K562 (cell line): ENCODE measurements around the gene HNRNPLL. TPM values are rescaled to one million over a fixed set of nuclear protein-coding genes. Genes with fewer than 3 reads are reported as not detected.

Experiments
- ATAC-seq: fragments of 200-7000 bp; cut with Tn5 transposase; 3 replicates; pipeline ENCODE4 v1.9.1; 2020; ENCODE audit warnings: moderate library complexity
- BruUV-seq: library from RNA; stranded (reverse); fragments of 400-500 nt; replicated peaks from 2 replicates; lab custom pipeline; 2021; lab: Mats Ljungman, UMichigan
- CTCF ChIA-PET: fragments of 300-600 bp; formaldehyde crosslinking; extraction: SDS; loops from one replicate; lab custom pipeline; 2021; ENCODE audit warnings: low intra/inter-chr PET ratio; lab: Yijun Ruan, JAX
- POLR2A ChIA-PET: fragments of 300-600, 350-650 bp; sonication (Branson Sonifier 250); formaldehyde crosslinking; extraction: SDS; loops from one replicate; lab custom pipeline; 2021; ENCODE audit warnings: antibody characterized with exemption, inconsistent platforms; lab: Yijun Ruan, JAX
- DNase-seq, 4 experiments: peaks; one replicate each; pipeline versions ENCODE4 v3.0.0 to v3.0.0-alpha.2; 2011 to 2018; ENCODE audit warnings: low spot score in 3 of 4, mixed read lengths in 3 of 4; ENCODE audit errors: extremely low read depth in 1 of 4
- FAIRE-seq: peaks from 2 replicates; lab custom pipeline; 2011; peaks lifted over from hg19 to GRCh38; lab: Jason Lieb, UNC
- H2AFZ ChIP-seq: 2 replicates; pipeline ENCODE4 v1.6.0; 2011; ENCODE audit warnings: low read depth, low read length, control low read depth, inconsistent platforms
- H3K27ac ChIP-seq: fragments of 200-600 bp; 3 replicates; pipeline ENCODE4 v1.8.0; 2011; ENCODE audit warnings: low read depth, mild to moderate bottlenecking, control low read depth, inconsistent platforms, low read length, moderate library complexity, mixed read lengths; ENCODE audit errors: extremely low read depth
- H3K27me3 ChIP-seq, 2 experiments: fragments of 300-600 bp in 1 of 2; 2 replicates in 1 of 2; 3 replicates in 1 of 2; pipeline versions ENCODE4 v1.6.0 to v1.8.0; 2011; ENCODE audit warnings: inconsistent platforms in 2 of 2, low read length in 2 of 2, mild to moderate bottlenecking in 1 of 2, mixed read lengths in 1 of 2, moderate library complexity in 1 of 2; ENCODE audit not compliant: control insufficient read depth in 2 of 2, insufficient read depth in 2 of 2
- H3K36me3 ChIP-seq: fragments of 300-600 bp; 3 replicates; pipeline ENCODE4 v1.8.0; 2011; ENCODE audit warnings: mild to moderate bottlenecking, low read length, inconsistent platforms; ENCODE audit not compliant: control insufficient read depth, insufficient read depth
- H3K4me1 ChIP-seq, 2 experiments: fragments of 200-600 bp in 1 of 2; replicated peaks in 1 of 2; 2 replicates in 1 of 2; 3 replicates in 1 of 2; pipeline versions ENCODE4 v1.5.1 to v1.8.0; 2011; ENCODE audit warnings: inconsistent platforms in 2 of 2, low read length in 2 of 2, mild to moderate bottlenecking in 1 of 2, mixed read lengths in 1 of 2, moderate library complexity in 1 of 2; ENCODE audit not compliant: control insufficient read depth in 2 of 2, insufficient read depth in 2 of 2
- H3K4me2 ChIP-seq: 2 replicates; pipeline ENCODE4 v1.6.1; 2011; ENCODE audit warnings: low read length, control low read depth, inconsistent platforms, mixed read lengths; ENCODE audit not compliant: insufficient read depth
- H3K4me3 ChIP-seq: fragments of 200-600 bp; sonication (generic), shearing (Covaris generic); 2 replicates; pipeline ENCODE4 v1.5.1; 2016; ENCODE audit warnings: control low read depth, inconsistent platforms
- H3K79me2 ChIP-seq: fragments of 200-600 bp; 3 replicates; pipeline ENCODE4 v1.8.0; 2011; ENCODE audit warnings: low read length, inconsistent platforms; ENCODE audit not compliant: control insufficient read depth, insufficient read depth
- H3K9ac ChIP-seq, 2 experiments: 2 replicates each; pipeline versions ENCODE4 v1.6.0 to v1.6.1; 2011; ENCODE audit warnings: low read depth in 2 of 2, low read length in 2 of 2, control low read depth in 1 of 2, inconsistent platforms in 1 of 2, mild to moderate bottlenecking in 1 of 2, mixed read lengths in 1 of 2; ENCODE audit not compliant: insufficient read depth in 1 of 2
- H3K9me1 ChIP-seq: one replicate; pipeline ENCODE4 v1.6.0; 2011; ENCODE audit warnings: inconsistent platforms, mild to moderate bottlenecking, low read length, moderate library complexity; ENCODE audit not compliant: control insufficient read depth, insufficient read depth
- H3K9me3 ChIP-seq: replicated peaks from 2 replicates; pipeline ENCODE4 v1.5.1; 2011; ENCODE audit warnings: low read depth, low read length, inconsistent platforms; ENCODE audit not compliant: control insufficient read depth, insufficient read depth
- H4K20me1 ChIP-seq: replicated peaks from 2 replicates; pipeline ENCODE4 v1.6.1; 2011; ENCODE audit warnings: low read length, inconsistent platforms, mixed read lengths; ENCODE audit not compliant: control insufficient read depth, insufficient read depth
- ADNP ChIP-seq: fragments of 200-800 bp; sonication (Bioruptor generic); IDR thresholded peaks from 2 replicates; pipeline ENCODE4 v1.6.1; 2016; ENCODE audit warnings: missing genetic modification characterization, missing compliant biosample characterization
- BCOR ChIP-seq: fragments of 450-650 bp; IDR thresholded peaks from 2 replicates; pipeline ENCODE4 v1.6.1; 2016
- EHMT2 ChIP-seq: fragments of 450-650 bp; IDR thresholded peaks from 2 replicates; pipeline ENCODE4 v1.6.1; 2018; ENCODE audit warnings: antibody characterized with exemption
- ESRRA ChIP-seq: fragments of 450-650 bp; IDR thresholded peaks from 2 replicates; pipeline ENCODE4 v1.6.1; 2014; ENCODE audit warnings: low read depth, mild to moderate bottlenecking, moderate library complexity, borderline replicate concordance
- FOXJ2 ChIP-seq: fragments of 200-800 bp; sonication (Bioruptor generic); IDR thresholded peaks from 2 replicates; pipeline ENCODE4 v1.6.1; 2016; ENCODE audit warnings: missing genetic modification characterization, missing compliant biosample characterization
- KDM1A ChIP-seq, 2 experiments: fragments of 450-650 bp; IDR thresholded peaks; 2 replicates each; pipeline ENCODE4 v1.6.1; 2016; ENCODE audit warnings: mild to moderate bottlenecking in 2 of 2
- MAFG ChIP-seq: fragments of 450-650 bp; conservative IDR thresholded peaks from 2 replicates; pipeline ENCODE4 v1.6.1; 2016; ENCODE audit warnings: missing genetic modification characterization, missing compliant biosample characterization
- RBM25 ChIP-seq: fragments of 200-400 bp; formaldehyde crosslinking; IDR thresholded peaks from 2 replicates; pipeline ENCODE4 v1.6.1; 2018; ENCODE audit warnings: low read length, low read depth, moderate library complexity; ENCODE audit not compliant: severe bottlenecking
- SIN3A ChIP-seq, 2 experiments: fragments of 150-350 bp in 1 of 2; IDR thresholded peaks; 2 replicates each; pipeline ENCODE4 v1.6.1; 2011 to 2016; ENCODE audit warnings: borderline replicate concordance in 2 of 2, low read depth in 2 of 2, low read length in 2 of 2, mild to moderate bottlenecking in 2 of 2, moderate library complexity in 2 of 2; ENCODE audit not compliant: control insufficient read depth in 1 of 2
- SMARCA5 ChIP-seq: fragments of 450-650 bp; IDR thresholded peaks from 2 replicates; pipeline ENCODE4 v1.6.1; 2016
- ZNF146 ChIP-seq: IDR thresholded peaks from one replicate; pipeline ENCODE4 v1.6.1; 2018; ENCODE audit warnings: missing compliant biosample characterization; ENCODE audit not compliant: unreplicated experiment
- ZNF584 ChIP-seq: fragments of 200-800 bp; sonication (Bioruptor generic); IDR thresholded peaks from 2 replicates; pipeline ENCODE4 v1.6.1; 2016; ENCODE audit warnings: low read depth, mild to moderate bottlenecking, missing genetic modification characterization, missing compliant biosample characterization
- ZSCAN29 ChIP-seq: fragments of 450-650 bp; IDR thresholded peaks from 2 replicates; pipeline ENCODE4 v1.6.1; 2017
- WGBS: fragments of 100-300 bp; shearing (Covaris generic); methylation state at CpG from one replicate; pipeline ENCODE4 v1.1.6; 2016; ENCODE audit warnings: low coverage, mixed read lengths; ENCODE audit not compliant: insufficient coverage; ENCODE audit errors: missing lambda C conversion rate; 5-methylcytosine and 5-hydroxymethylcytosine counted together
- in situ Hi-C: fragments of 300-500 bp; cut with MboI; formaldehyde crosslinking; loops from 4 replicates; pipeline ENCODE4 v1.15.0; 2018; ENCODE audit warnings: inconsistent platforms, mixed read lengths
- intact Hi-C: fragments of 100-400 bp; cut with micrococcal nuclease; formaldehyde crosslinking; loops from 2 replicates; pipeline ENCODE4 v1.14.2; 2022
- polyA plus RNA-seq, 8 experiments: library from polyadenylated mRNA; depleted of rRNA in 4 of 8; stranded (reverse) in 5 of 8; unstranded in 3 of 8; fragments of >200 nt; fragmentation: Nextera tagmentation in 2 of 8; fragmentation: Illumina TruSeq in 1 of 8; extraction: Ambion mirVana in 2 of 8; extraction: Trizol in 1 of 8; gene quantifications; 2 replicates each; pipeline versions ENCODE4 v1.2.1 to v1.2.3, GENCODE V29; 2011 to 2014; ENCODE audit warnings: inconsistent platforms in 1 of 8, missing spikeins in 1 of 8
- total RNA-seq, 7 experiments: library from RNA; depleted of rRNA in 6 of 7; stranded (reverse); fragments of >200 nt in 6 of 7; fragmentation: Illumina TruSeq in 2 of 7; extraction: Trizol in 2 of 7; gene quantifications; 2 replicates each; pipeline versions ENCODE4 v1.2.1 to v1.2.3, GENCODE V29; 2011 to 2021; ENCODE audit warnings: low replicate concordance in 1 of 7
- TF ChIP-seq, protein P1 (sequence below): fragments of 450-650 bp; IDR thresholded peaks from 2 replicates; pipeline ENCODE4 v1.6.1; 2016
- TF ChIP-seq, protein P2 (sequence below), 2 experiments: fragments of 450-650 bp; conservative IDR thresholded peaks; 2 replicates each; pipeline ENCODE4 v1.6.1; 2017; ENCODE audit warnings: mild to moderate bottlenecking in 2 of 2, moderate library complexity in 2 of 2
- TF ChIP-seq, protein P3 (sequence below): sonication (generic); formaldehyde crosslinking; IDR thresholded peaks from 2 replicates; pipeline ENCODE4 v1.8.0; 2022; ENCODE audit warnings: mild to moderate bottlenecking, missing genetic modification reagents

HNRNPLL gene
- total and polyA plus RNA-seq, 9 of the 15 experiments (the other 6 are each of a cell fraction or from before 2014, with no cell fraction given) = 19.8 to 135 (median 57.8) TPM

DNA sequence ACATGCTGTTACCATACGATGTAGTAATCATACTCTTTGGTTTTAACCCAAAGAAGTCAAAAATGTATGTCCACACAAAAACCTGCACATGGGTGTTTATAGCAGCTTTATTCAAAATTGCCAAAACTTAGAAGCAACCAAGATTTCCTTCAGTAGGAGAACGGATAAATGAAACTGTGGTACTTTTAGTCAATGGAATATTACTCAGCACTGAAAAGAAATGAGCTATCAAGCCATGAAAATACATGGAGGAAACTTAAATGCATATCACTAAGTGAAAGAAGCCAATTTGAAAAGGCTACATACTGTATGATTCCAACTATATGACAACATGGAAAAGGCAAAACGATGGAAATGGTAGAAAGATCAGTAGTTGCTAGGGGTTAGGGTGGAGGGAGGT is 86.6 kb downstream of the HNRNPLL start:
- H3K27me3 ChIP-seq = no peaks in the 10 kb centered on the region
- no peak for FAIRE-seq
- ChIA-PET CTCF (interaction anchor here (0.6 to 0.7 kb wide), 2 partner anchors 76 to 1398 kb away, joined by 3 read pairs; no protein-coding TSS in a partner anchor), POLR2A (interaction anchor here (0.6 to 1.2 kb wide), 6 partner anchors 18 to 238 kb away, joined by 3 to 5 read pairs (median 3); partner anchors contain the start of gene SRSF7)
- H3K4me1 ChIP-seq = peaks cover 10 to 12% of the 10 kb centered on the region in 2 experiments; a peak in 4 of 5 replicates
- no peaks in the 10 kb centered on the region for H3K9me3 ChIP-seq
- H4K20me1 ChIP-seq = no peaks in the 10 kb centered on the region
- no peaks in the 10 kb centered on the region for H3K9me1 ChIP-seq
- peak overlapping the region; percentile 42; the same call in 1 of the 2 replicates for H3K4me3 ChIP-seq
- no peak for ATAC-seq
- no peaks in the 10 kb centered on the region for H3K79me2 ChIP-seq
- H2AFZ ChIP-seq = peak overlapping the region; percentile 84
- no peak for DNase-seq
- 57% methylated on average over 3 of the region's 3 CpGs for WGBS
- peak overlapping the region in 1 of 2 experiments; percentile 86; a peak in 2 of 4 replicates for H3K9ac ChIP-seq
- H3K36me3 ChIP-seq = no peaks in the 10 kb centered on the region
- peak overlapping the region; percentile 93 for H3K4me2 ChIP-seq
- no TSS peak for BruUV-seq
- in situ Hi-C loops (no loop called here), intact Hi-C loops (no loop called here)
- H3K27ac ChIP-seq = peak overlapping the region; percentile 88
- peak in 1 of 2 experiments; percentile 25; a peak in 1 of 4 replicates for TF ChIP-seq SIN3A (IDR thresholded peaks at IDR 0.05; ENCODE audit: borderline replicate concordance in 2 of 2, control insufficient read depth in 1 of 2, low read depth in 2 of 2, low read length in 2 of 2)
- TF ChIP-seq, protein P1, sequence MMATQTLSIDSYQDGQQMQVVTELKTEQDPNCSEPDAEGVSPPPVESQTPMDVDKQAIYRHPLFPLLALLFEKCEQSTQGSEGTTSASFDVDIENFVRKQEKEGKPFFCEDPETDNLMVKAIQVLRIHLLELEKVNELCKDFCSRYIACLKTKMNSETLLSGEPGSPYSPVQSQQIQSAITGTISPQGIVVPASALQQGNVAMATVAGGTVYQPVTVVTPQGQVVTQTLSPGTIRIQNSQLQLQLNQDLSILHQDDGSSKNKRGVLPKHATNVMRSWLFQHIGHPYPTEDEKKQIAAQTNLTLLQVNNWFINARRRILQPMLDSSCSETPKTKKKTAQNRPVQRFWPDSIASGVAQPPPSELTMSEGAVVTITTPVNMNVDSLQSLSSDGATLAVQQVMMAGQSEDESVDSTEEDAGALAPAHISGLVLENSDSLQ = no peak
- no peak for TF ChIP-seq ZNF584 (CRISPR knock-in tag)
- TF ChIP-seq BCOR = 0 out of 2 replicates have a peak, but pooled peaks have one; percentile 41
- TF ChIP-seq EHMT2 = 0 out of 2 replicates have a peak, but pooled peaks have one; percentile 20
- peak in 1 of 2 experiments; percentile 40; a peak in 2 of 4 replicates for TF ChIP-seq KDM1A (IDR thresholded peaks at IDR 0.05)
- no peak for TF ChIP-seq MAFG (tag)
- TF ChIP-seq FOXJ2 (tag) = peak; percentile 1; the same call in 1 of the 2 replicates
- TF ChIP-seq, protein P2, sequence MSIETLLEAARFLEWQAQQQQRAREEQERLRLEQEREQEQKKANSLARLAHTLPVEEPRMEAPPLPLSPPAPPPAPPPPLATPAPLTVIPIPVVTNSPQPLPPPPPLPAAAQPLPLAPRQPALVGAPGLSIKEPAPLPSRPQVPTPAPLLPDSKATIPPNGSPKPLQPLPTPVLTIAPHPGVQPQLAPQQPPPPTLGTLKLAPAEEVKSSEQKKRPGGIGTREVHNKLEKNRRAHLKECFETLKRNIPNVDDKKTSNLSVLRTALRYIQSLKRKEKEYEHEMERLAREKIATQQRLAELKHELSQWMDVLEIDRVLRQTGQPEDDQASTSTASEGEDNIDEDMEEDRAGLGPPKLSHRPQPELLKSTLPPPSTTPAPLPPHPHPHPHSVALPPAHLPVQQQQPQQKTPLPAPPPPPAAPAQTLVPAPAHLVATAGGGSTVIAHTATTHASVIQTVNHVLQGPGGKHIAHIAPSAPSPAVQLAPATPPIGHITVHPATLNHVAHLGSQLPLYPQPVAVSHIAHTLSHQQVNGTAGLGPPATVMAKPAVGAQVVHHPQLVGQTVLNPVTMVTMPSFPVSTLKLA (conservative IDR thresholded peaks at IDR 0.05) = peak in 1 of 2 experiments; percentile 9; a peak in 1 of 4 replicates
- 0 out of 2 replicates have a peak, but pooled peaks have one; percentile 27 for TF ChIP-seq ZSCAN29
- peak; percentile 60 for TF ChIP-seq RBM25
- peak; percentile 58; the same call in 1 of the 2 replicates for TF ChIP-seq SMARCA5
- TF ChIP-seq, protein P3, sequence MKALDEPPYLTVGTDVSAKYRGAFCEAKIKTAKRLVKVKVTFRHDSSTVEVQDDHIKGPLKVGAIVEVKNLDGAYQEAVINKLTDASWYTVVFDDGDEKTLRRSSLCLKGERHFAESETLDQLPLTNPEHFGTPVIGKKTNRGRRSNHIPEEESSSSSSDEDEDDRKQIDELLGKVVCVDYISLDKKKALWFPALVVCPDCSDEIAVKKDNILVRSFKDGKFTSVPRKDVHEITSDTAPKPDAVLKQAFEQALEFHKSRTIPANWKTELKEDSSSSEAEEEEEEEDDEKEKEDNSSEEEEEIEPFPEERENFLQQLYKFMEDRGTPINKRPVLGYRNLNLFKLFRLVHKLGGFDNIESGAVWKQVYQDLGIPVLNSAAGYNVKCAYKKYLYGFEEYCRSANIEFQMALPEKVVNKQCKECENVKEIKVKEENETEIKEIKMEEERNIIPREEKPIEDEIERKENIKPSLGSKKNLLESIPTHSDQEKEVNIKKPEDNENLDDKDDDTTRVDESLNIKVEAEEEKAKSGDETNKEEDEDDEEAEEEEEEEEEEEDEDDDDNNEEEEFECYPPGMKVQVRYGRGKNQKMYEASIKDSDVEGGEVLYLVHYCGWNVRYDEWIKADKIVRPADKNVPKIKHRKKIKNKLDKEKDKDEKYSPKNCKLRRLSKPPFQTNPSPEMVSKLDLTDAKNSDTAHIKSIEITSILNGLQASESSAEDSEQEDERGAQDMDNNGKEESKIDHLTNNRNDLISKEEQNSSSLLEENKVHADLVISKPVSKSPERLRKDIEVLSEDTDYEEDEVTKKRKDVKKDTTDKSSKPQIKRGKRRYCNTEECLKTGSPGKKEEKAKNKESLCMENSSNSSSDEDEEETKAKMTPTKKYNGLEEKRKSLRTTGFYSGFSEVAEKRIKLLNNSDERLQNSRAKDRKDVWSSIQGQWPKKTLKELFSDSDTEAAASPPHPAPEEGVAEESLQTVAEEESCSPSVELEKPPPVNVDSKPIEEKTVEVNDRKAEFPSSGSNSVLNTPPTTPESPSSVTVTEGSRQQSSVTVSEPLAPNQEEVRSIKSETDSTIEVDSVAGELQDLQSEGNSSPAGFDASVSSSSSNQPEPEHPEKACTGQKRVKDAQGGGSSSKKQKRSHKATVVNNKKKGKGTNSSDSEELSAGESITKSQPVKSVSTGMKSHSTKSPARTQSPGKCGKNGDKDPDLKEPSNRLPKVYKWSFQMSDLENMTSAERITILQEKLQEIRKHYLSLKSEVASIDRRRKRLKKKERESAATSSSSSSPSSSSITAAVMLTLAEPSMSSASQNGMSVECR (CRISPR knock-in tag) = no peak
- TF ChIP-seq ADNP (tag) = peak; percentile 69
- no peak for TF ChIP-seq ESRRA
- TF ChIP-seq ZNF146 (CRISPR knock-in tag) = peak; percentile 97
